K562 (cell line): ENCODE results near the gene CUTC. TPM values are rescaled to one million over a fixed set of nuclear protein-coding genes. Genes with fewer than 3 reads are reported as not detected.

Experiments used
- ATAC-seq: fragments of 200-7000 bp; cut with Tn5 transposase; 3 replicates; pipeline ENCODE4 v1.9.1; 2020; ENCODE audit warnings: moderate library complexity
- BruUV-seq: library from RNA; stranded (reverse); fragments of 400-500 nt; replicated peaks from 2 replicates; lab custom pipeline; 2021; lab: Mats Ljungman, UMichigan
- CTCF ChIA-PET: fragments of 300-600 bp; formaldehyde crosslinking; extraction: SDS; loops from one replicate; lab custom pipeline; 2021; ENCODE audit warnings: low intra/inter-chr PET ratio; lab: Yijun Ruan, JAX
- POLR2A ChIA-PET: fragments of 300-600, 350-650 bp; sonication (Branson Sonifier 250); formaldehyde crosslinking; extraction: SDS; loops from one replicate; lab custom pipeline; 2021; ENCODE audit warnings: antibody characterized with exemption, inconsistent platforms; lab: Yijun Ruan, JAX
- DNase-seq, 4 experiments: peaks; one replicate each; pipeline versions ENCODE4 v3.0.0 to v3.0.0-alpha.2; 2011 to 2018; ENCODE audit warnings: low spot score in 3 of 4, mixed read lengths in 3 of 4; ENCODE audit errors: extremely low read depth in 1 of 4
- FAIRE-seq: peaks from 2 replicates; lab custom pipeline; 2011; peaks lifted over from hg19 to GRCh38; lab: Jason Lieb, UNC
- H2AFZ ChIP-seq: 2 replicates; pipeline ENCODE4 v1.6.0; 2011; ENCODE audit warnings: low read depth, low read length, control low read depth, inconsistent platforms
- H3K27ac ChIP-seq: fragments of 200-600 bp; 3 replicates; pipeline ENCODE4 v1.8.0; 2011; ENCODE audit warnings: low read depth, mild to moderate bottlenecking, control low read depth, inconsistent platforms, low read length, moderate library complexity, mixed read lengths; ENCODE audit errors: extremely low read depth
- H3K27me3 ChIP-seq, 2 experiments: fragments of 300-600 bp in 1 of 2; 2 replicates in 1 of 2; 3 replicates in 1 of 2; pipeline versions ENCODE4 v1.6.0 to v1.8.0; 2011; ENCODE audit warnings: inconsistent platforms in 2 of 2, low read length in 2 of 2, mild to moderate bottlenecking in 1 of 2, mixed read lengths in 1 of 2, moderate library complexity in 1 of 2; ENCODE audit not compliant: control insufficient read depth in 2 of 2, insufficient read depth in 2 of 2
- H3K36me3 ChIP-seq: fragments of 300-600 bp; 3 replicates; pipeline ENCODE4 v1.8.0; 2011; ENCODE audit warnings: mild to moderate bottlenecking, low read length, inconsistent platforms; ENCODE audit not compliant: control insufficient read depth, insufficient read depth
- H3K4me1 ChIP-seq, 2 experiments: fragments of 200-600 bp in 1 of 2; replicated peaks in 1 of 2; 2 replicates in 1 of 2; 3 replicates in 1 of 2; pipeline versions ENCODE4 v1.5.1 to v1.8.0; 2011; ENCODE audit warnings: inconsistent platforms in 2 of 2, low read length in 2 of 2, mild to moderate bottlenecking in 1 of 2, mixed read lengths in 1 of 2, moderate library complexity in 1 of 2; ENCODE audit not compliant: control insufficient read depth in 2 of 2, insufficient read depth in 2 of 2
- H3K4me2 ChIP-seq: 2 replicates; pipeline ENCODE4 v1.6.1; 2011; ENCODE audit warnings: low read length, control low read depth, inconsistent platforms, mixed read lengths; ENCODE audit not compliant: insufficient read depth
- H3K4me3 ChIP-seq: fragments of 200-600 bp; sonication (generic), shearing (Covaris generic); 2 replicates; pipeline ENCODE4 v1.5.1; 2016; ENCODE audit warnings: control low read depth, inconsistent platforms
- H3K79me2 ChIP-seq: fragments of 200-600 bp; 3 replicates; pipeline ENCODE4 v1.8.0; 2011; ENCODE audit warnings: low read length, inconsistent platforms; ENCODE audit not compliant: control insufficient read depth, insufficient read depth
- H3K9ac ChIP-seq, 2 experiments: 2 replicates each; pipeline versions ENCODE4 v1.6.0 to v1.6.1; 2011; ENCODE audit warnings: low read depth in 2 of 2, low read length in 2 of 2, control low read depth in 1 of 2, inconsistent platforms in 1 of 2, mild to moderate bottlenecking in 1 of 2, mixed read lengths in 1 of 2; ENCODE audit not compliant: insufficient read depth in 1 of 2
- H3K9me1 ChIP-seq: one replicate; pipeline ENCODE4 v1.6.0; 2011; ENCODE audit warnings: inconsistent platforms, mild to moderate bottlenecking, low read length, moderate library complexity; ENCODE audit not compliant: control insufficient read depth, insufficient read depth
- H3K9me3 ChIP-seq: replicated peaks from 2 replicates; pipeline ENCODE4 v1.5.1; 2011; ENCODE audit warnings: low read depth, low read length, inconsistent platforms; ENCODE audit not compliant: control insufficient read depth, insufficient read depth
- H4K20me1 ChIP-seq: replicated peaks from 2 replicates; pipeline ENCODE4 v1.6.1; 2011; ENCODE audit warnings: low read length, inconsistent platforms, mixed read lengths; ENCODE audit not compliant: control insufficient read depth, insufficient read depth
- ETS2 ChIP-seq: IDR thresholded peaks from 2 replicates; pipeline ENCODE4 v1.6.1; 2016; ENCODE audit warnings: borderline replicate concordance, missing genetic modification characterization, mild to moderate bottlenecking, moderate library complexity, missing compliant biosample characterization; ENCODE audit not compliant: poor library complexity, severe bottlenecking
- HNRNPH1 ChIP-seq: fragments of 200-400 bp; formaldehyde crosslinking; optimal IDR thresholded peaks from 2 replicates; pipeline ENCODE3; 2017; ENCODE audit warnings: low read depth, mild to moderate bottlenecking, low read length, moderate library complexity
- KAT2B ChIP-seq: IDR thresholded peaks from one replicate; pipeline ENCODE4 v1.6.1; 2012; ENCODE audit warnings: low read depth, mild to moderate bottlenecking, control low read depth, inconsistent platforms, low read length, moderate library complexity
- KLF10 ChIP-seq: fragments of 250-450 bp; sonication (Bioruptor Pico); IDR thresholded peaks from 2 replicates; pipeline ENCODE4 v1.6.1; 2021; ENCODE audit warnings: matching md5 sums
- MECOM ChIP-seq: fragments of 250-450 bp; sonication (Bioruptor Pico); IDR thresholded peaks from 2 replicates; pipeline ENCODE4 v1.8.0; 2022; ENCODE audit warnings: inconsistent platforms
- RCOR1 ChIP-seq, 2 experiments: IDR thresholded peaks; 2 replicates each; pipeline ENCODE4 v1.6.1; 2012; ENCODE audit warnings: low read depth in 2 of 2, low read length in 2 of 2, borderline replicate concordance in 1 of 2, improper control_type of control experiment in 1 of 2
- TCF7 ChIP-seq: sonication (generic); IDR thresholded peaks from 2 replicates; pipeline ENCODE4 v1.6.1; 2016; ENCODE audit warnings: antibody characterized with exemption, borderline replicate concordance
- ZBED1 ChIP-seq: IDR thresholded peaks from 2 replicates; pipeline ENCODE4 v1.6.1; 2014
- ZNF3 ChIP-seq: fragments of 250-450 bp; sonication (Bioruptor Pico); IDR thresholded peaks from 2 replicates; pipeline ENCODE4 v1.5.0; 2021; ENCODE audit warnings: mild to moderate bottlenecking, moderate library complexity
- ZNF77 ChIP-seq: fragments of 250-450 bp; sonication (Bioruptor Pico); IDR thresholded peaks from 2 replicates; pipeline ENCODE4 v1.5.0; 2020
- WGBS: fragments of 100-300 bp; shearing (Covaris generic); methylation state at CpG from one replicate; pipeline ENCODE4 v1.1.6; 2016; ENCODE audit warnings: low coverage, mixed read lengths; ENCODE audit not compliant: insufficient coverage; ENCODE audit errors: missing lambda C conversion rate; 5-methylcytosine and 5-hydroxymethylcytosine counted together
- in situ Hi-C: fragments of 300-500 bp; cut with MboI; formaldehyde crosslinking; loops from 4 replicates; pipeline ENCODE4 v1.15.0; 2018; ENCODE audit warnings: inconsistent platforms, mixed read lengths
- intact Hi-C: fragments of 100-400 bp; cut with micrococcal nuclease; formaldehyde crosslinking; loops from 2 replicates; pipeline ENCODE4 v1.14.2; 2022
- polyA plus RNA-seq, 8 experiments: library from polyadenylated mRNA; depleted of rRNA in 4 of 8; stranded (reverse) in 5 of 8; unstranded in 3 of 8; fragments of >200 nt; fragmentation: Nextera tagmentation in 2 of 8; fragmentation: Illumina TruSeq in 1 of 8; extraction: Ambion mirVana in 2 of 8; extraction: Trizol in 1 of 8; gene quantifications; 2 replicates each; pipeline versions ENCODE4 v1.2.1 to v1.2.3, GENCODE V29; 2011 to 2014; ENCODE audit warnings: inconsistent platforms in 1 of 8, missing spikeins in 1 of 8
- total RNA-seq, 7 experiments: library from RNA; depleted of rRNA in 6 of 7; stranded (reverse); fragments of >200 nt in 6 of 7; fragmentation: Illumina TruSeq in 2 of 7; extraction: Trizol in 2 of 7; gene quantifications; 2 replicates each; pipeline versions ENCODE4 v1.2.1 to v1.2.3, GENCODE V29; 2011 to 2021; ENCODE audit warnings: low replicate concordance in 1 of 7
- TF ChIP-seq, protein P1 (sequence below): fragments of 200-800 bp; sonication (Bioruptor generic); IDR thresholded peaks from 2 replicates; pipeline ENCODE4 v1.6.1; 2017; ENCODE audit warnings: missing genetic modification characterization, missing compliant biosample characterization
- TF ChIP-seq, protein P2 (sequence below): fragments of 250-450 bp; sonication (Bioruptor Pico); IDR thresholded peaks from 2 replicates; pipeline ENCODE4 v1.8.0; 2021; ENCODE audit warnings: moderate library complexity, mild to moderate bottlenecking, inconsistent platforms
- TF ChIP-seq, protein P3 (sequence below): sonication (generic); formaldehyde crosslinking; IDR thresholded peaks from 2 replicates; pipeline ENCODE4 v1.8.0; 2022; ENCODE audit warnings: mild to moderate bottlenecking, missing genetic modification reagents, borderline replicate concordance
- TF ChIP-seq, protein P4 (sequence below): sonication (generic); formaldehyde crosslinking; IDR thresholded peaks from 2 replicates; pipeline ENCODE4 v1.8.1; 2023; ENCODE audit warnings: mild to moderate bottlenecking, missing genetic modification reagents

Gene CUTC
- total and polyA plus RNA-seq, 9 of the 15 experiments (the other 6 are each of a cell fraction or from before 2014, with no cell fraction given) = 18.6 to 69.3 (median 32.3) TPM

DNA sequence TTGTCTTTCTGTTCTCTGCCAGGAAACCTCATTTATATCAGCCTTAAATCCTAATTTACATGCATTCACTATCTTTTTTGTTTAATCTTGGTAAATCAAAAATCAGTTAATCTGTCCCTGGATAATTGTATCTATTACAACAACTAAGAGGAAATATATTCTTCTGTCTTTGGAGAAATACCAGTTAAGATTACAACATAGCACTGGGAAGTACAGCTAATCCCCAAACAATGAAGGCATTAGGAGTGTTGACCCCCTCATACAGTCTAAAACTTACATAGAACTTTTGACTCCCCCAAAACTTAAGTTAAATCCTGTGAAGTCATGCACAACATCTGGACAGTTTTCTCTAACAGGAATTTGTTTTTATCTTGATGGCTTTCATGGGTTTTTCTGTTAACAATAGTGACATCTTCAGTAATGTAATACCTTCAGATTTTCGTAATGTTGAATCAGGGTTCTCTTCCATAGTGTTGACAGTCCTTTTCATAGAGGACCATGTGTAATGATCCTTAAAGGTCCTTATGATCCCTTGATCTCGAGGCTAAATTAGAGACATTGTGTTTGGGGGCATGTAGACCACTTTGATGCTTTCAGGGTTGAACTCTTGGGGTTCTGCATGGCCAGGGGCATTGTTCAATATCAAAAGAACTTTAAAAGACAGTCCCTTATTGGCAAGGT, 26.3 kb downstream of the CUTC start:
- intact Hi-C loops = no loop called here
- FAIRE-seq (no peak), DNase-seq (no peak), ATAC-seq (no peak)
- Histone ChIP-seq H2AFZ (no peak overlapping the region), H3K27ac (no peak overlapping the region), H4K20me1 (no peaks in the 10 kb centered on the region), H3K36me3 (peaks cover 42% of the 10 kb centered on the region), H3K9me1 (no peaks in the 10 kb centered on the region), H3K27me3 (no peaks in the 10 kb centered on the region), H3K4me1 (no peaks in the 10 kb centered on the region), H3K79me2 (no peaks in the 10 kb centered on the region), H3K4me2 (no peak overlapping the region), H3K9me3 (no peaks in the 10 kb centered on the region), H3K4me3 (no peak overlapping the region), H3K9ac (no peak overlapping the region)
- BruUV-seq = no TSS peak
- POLR2A ChIA-PET = interaction anchor here (1.4 kb wide), 1 partner anchor 11 kb away, joined by 5 read pairs; no protein-coding TSS in a partner anchor
- in situ Hi-C loops = no loop called here
- WGBS = 78% methylated on average over 2 of the region's 2 CpGs
- CTCF ChIA-PET = no interaction called here
- TF ChIP-seq MECOM (CRISPR knock-in tag) (no peak), KLF10 (CRISPR knock-in tag) (no peak), TCF7 (no peak), ZNF77 (CRISPR knock-in tag) (no peak), RCOR1 (IDR thresholded peaks at IDR 0.05; ENCODE audit: borderline replicate concordance in 1 of 2, low read depth in 2 of 2, low read length in 2 of 2) (no peak), ZBED1 (no peak), KAT2B (no peak), ZNF3 (CRISPR knock-in tag) (no peak), ETS2 (tag) (no peak), HNRNPH1 (no peak)
- TF ChIP-seq, protein P1, sequence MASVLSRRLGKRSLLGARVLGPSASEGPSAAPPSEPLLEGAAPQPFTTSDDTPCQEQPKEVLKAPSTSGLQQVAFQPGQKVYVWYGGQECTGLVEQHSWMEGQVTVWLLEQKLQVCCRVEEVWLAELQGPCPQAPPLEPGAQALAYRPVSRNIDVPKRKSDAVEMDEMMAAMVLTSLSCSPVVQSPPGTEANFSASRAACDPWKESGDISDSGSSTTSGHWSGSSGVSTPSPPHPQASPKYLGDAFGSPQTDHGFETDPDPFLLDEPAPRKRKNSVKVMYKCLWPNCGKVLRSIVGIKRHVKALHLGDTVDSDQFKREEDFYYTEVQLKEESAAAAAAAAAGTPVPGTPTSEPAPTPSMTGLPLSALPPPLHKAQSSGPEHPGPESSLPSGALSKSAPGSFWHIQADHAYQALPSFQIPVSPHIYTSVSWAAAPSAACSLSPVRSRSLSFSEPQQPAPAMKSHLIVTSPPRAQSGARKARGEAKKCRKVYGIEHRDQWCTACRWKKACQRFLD (CRISPR knock-in tag) = no peak
- TF ChIP-seq, protein P2, sequence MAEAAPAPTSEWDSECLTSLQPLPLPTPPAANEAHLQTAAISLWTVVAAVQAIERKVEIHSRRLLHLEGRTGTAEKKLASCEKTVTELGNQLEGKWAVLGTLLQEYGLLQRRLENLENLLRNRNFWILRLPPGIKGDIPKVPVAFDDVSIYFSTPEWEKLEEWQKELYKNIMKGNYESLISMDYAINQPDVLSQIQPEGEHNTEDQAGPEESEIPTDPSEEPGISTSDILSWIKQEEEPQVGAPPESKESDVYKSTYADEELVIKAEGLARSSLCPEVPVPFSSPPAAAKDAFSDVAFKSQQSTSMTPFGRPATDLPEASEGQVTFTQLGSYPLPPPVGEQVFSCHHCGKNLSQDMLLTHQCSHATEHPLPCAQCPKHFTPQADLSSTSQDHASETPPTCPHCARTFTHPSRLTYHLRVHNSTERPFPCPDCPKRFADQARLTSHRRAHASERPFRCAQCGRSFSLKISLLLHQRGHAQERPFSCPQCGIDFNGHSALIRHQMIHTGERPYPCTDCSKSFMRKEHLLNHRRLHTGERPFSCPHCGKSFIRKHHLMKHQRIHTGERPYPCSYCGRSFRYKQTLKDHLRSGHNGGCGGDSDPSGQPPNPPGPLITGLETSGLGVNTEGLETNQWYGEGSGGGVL (CRISPR knock-in tag) = no peak
- TF ChIP-seq, protein P3, sequence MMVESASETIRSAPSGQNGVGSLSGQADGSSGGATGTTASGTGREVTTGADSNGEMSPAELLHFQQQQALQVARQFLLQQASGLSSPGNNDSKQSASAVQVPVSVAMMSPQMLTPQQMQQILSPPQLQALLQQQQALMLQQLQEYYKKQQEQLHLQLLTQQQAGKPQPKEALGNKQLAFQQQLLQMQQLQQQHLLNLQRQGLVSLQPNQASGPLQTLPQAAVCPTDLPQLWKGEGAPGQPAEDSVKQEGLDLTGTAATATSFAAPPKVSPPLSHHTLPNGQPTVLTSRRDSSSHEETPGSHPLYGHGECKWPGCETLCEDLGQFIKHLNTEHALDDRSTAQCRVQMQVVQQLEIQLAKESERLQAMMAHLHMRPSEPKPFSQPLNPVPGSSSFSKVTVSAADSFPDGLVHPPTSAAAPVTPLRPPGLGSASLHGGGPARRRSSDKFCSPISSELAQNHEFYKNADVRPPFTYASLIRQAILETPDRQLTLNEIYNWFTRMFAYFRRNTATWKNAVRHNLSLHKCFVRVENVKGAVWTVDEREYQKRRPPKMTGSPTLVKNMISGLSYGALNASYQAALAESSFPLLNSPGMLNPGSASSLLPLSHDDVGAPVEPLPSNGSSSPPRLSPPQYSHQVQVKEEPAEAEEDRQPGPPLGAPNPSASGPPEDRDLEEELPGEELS (CRISPR knock-in tag) = no peak
- TF ChIP-seq, protein P4, sequence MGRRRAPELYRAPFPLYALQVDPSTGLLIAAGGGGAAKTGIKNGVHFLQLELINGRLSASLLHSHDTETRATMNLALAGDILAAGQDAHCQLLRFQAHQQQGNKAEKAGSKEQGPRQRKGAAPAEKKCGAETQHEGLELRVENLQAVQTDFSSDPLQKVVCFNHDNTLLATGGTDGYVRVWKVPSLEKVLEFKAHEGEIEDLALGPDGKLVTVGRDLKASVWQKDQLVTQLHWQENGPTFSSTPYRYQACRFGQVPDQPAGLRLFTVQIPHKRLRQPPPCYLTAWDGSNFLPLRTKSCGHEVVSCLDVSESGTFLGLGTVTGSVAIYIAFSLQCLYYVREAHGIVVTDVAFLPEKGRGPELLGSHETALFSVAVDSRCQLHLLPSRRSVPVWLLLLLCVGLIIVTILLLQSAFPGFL (CRISPR knock-in tag) = no peak
